SU-DHL-6 (cell line): ENCODE data around the gene CC2D1A.
"Not testable (repeated sequence)": the region's sequence is repeated elsewhere in the genome, so short reads cannot be mapped to it uniquely, and the experiment has no call there.

ENCODE experiments used
- CTCF ChIP-seq: fragments of 200-600 bp; sonication (generic); IDR thresholded peaks from one replicate; pipeline ENCODE4 v1.5.1; 2017; ENCODE audit warnings: antibody characterized with exemption, mild to moderate bottlenecking, low read length, moderate library complexity; ENCODE audit not compliant: insufficient read depth, poor library complexity, severe bottlenecking
- EZH2phosphoT487 ChIP-seq: fragments of 200-600 bp; sonication (generic), shearing (Covaris generic); conservative IDR thresholded peaks from 2 replicates; pipeline ENCODE4 v1.6.1; 2018; ENCODE audit warnings: mild to moderate bottlenecking, antibody characterized with exemption, low read length, moderate library complexity, mixed read lengths

GRCh38 chr19:13922118-13922517, 16.1 kb downstream of the CC2D1A start:
- not testable (repeated sequence) for TF ChIP-seq CTCF, EZH2phosphoT487
